ENCODE results near the gene CYP2S1.
"Not testable (repeated sequence)": the region's sequence is repeated elsewhere in the genome, so short reads cannot be mapped to it uniquely, and the experiment has no call there.

CYP2S1 gene

GRCh38 chr19:41229338-41229737, 36.3 kb downstream of the CYP2S1 start:
- H3K79me2 ChIP-seq (ENCODE audit: control insufficient read depth, insufficient read depth, low read length, poor library complexity); H3K18ac ChIP-seq (ENCODE audit: low read length): not testable (repeated sequence)
- no CpG with 5 or more reads among the region's 5 CpGs for WGBS (ENCODE audit: extremely low coverage, insufficient coverage, insufficient read length)

GRCh38 chr19:41230067-41230857, 37.2 kb downstream of the CYP2S1 start:
- Histone ChIP-seq H3K79me1 (ENCODE audit: low read length) (peaks cover 14% of the 10 kb centered on the region), H3K18ac (ENCODE audit: low read length) (no peak overlapping the region), H3K36me3 (ENCODE audit: control insufficient read depth in 1 of 2, insufficient read depth in 2 of 2, low read length in 2 of 2) (peaks cover 32 to 41% of the 10 kb centered on the region in 2 experiments), H3K9me3 (ENCODE audit: insufficient read depth, low read depth, low read length) (peaks cover 6% of the 10 kb centered on the region), H3K14ac (ENCODE audit: low read length) (no peak overlapping the region), H3K4me1 (ENCODE audit: control insufficient read depth in 1 of 2, insufficient read depth in 2 of 2, low read length in 2 of 2) (peaks cover 8 to 11% of the 10 kb centered on the region in 2 experiments), H3K79me2 (ENCODE audit: control insufficient read depth, insufficient read depth, low read length, poor library complexity) (peaks cover 5% of the 10 kb centered on the region), H3K4me3 (ENCODE audit: low read depth, low read length) (peak overlapping the region; percentile 21), H2AK5ac (ENCODE audit: low read length) (no peak overlapping the region), H3K4me2 (ENCODE audit: low read length) (no peak overlapping the region), H2AFZ (ENCODE audit: insufficient read depth, low read length, poor library complexity) (no peak overlapping the region), H3K23ac (ENCODE audit: low read length) (no peak overlapping the region), H3K4ac (ENCODE audit: low read depth, low read length) (no peak overlapping the region), H4K12ac (ENCODE audit: low read depth, low read length) (no peak overlapping the region), H2BK12ac (ENCODE audit: low read length) (no peak overlapping the region), H3K27ac (ENCODE audit: low read depth, low read length) (no peak overlapping the region), H4K8ac (ENCODE audit: low read depth, low read length) (no peak overlapping the region), H2BK120ac (ENCODE audit: insufficient read depth, low read length, poor library complexity) (no peak overlapping the region), H3K27me3 (ENCODE audit: insufficient read depth, low read length) (no peaks in the 10 kb centered on the region), H2BK5ac (ENCODE audit: low read depth, low read length, poor library complexity) (no peak overlapping the region), H4K91ac (ENCODE audit: low read depth, low read length) (no peak overlapping the region), H3K9ac (ENCODE audit: low read length) (no peak overlapping the region)
- no peak for DNase-seq
- WGBS (ENCODE audit: extremely low coverage, insufficient coverage, insufficient read length) = no CpG with 5 or more reads among the region's 3 CpGs

More at GRCh38 chr19:41229338-41229737, 36.3 kb downstream of the CYP2S1 start:
- H2AK5ac ChIP-seq (ENCODE audit: low read length); DNase-seq; H3K4ac ChIP-seq (ENCODE audit: low read depth, low read length); H3K14ac ChIP-seq (ENCODE audit: low read length); H2BK5ac ChIP-seq (ENCODE audit: low read depth, low read length, poor library complexity); H3K4me3 ChIP-seq (ENCODE audit: low read depth, low read length); H3K9ac ChIP-seq (ENCODE audit: low read length); H3K4me2 ChIP-seq (ENCODE audit: low read length); H4K91ac ChIP-seq (ENCODE audit: low read depth, low read length); H2AFZ ChIP-seq (ENCODE audit: insufficient read depth, low read length, poor library complexity); H2BK120ac ChIP-seq (ENCODE audit: insufficient read depth, low read length, poor library complexity); H3K27ac ChIP-seq (ENCODE audit: low read depth, low read length); H3K27me3 ChIP-seq (ENCODE audit: insufficient read depth, low read length); H4K8ac ChIP-seq (ENCODE audit: low read depth, low read length); H3K9me3 ChIP-seq (ENCODE audit: insufficient read depth, low read depth, low read length); H3K23ac ChIP-seq (ENCODE audit: low read length); H2BK12ac ChIP-seq (ENCODE audit: low read length); H4K12ac ChIP-seq (ENCODE audit: low read depth, low read length): not testable (repeated sequence)
- Histone ChIP-seq H3K79me1 (ENCODE audit: low read length) (peaks cover 18% of the 10 kb centered on the region), H3K4me1 (ENCODE audit: control insufficient read depth in 1 of 2, insufficient read depth in 2 of 2, low read length in 2 of 2) (peaks cover 11 to 18% of the 10 kb centered on the region in 2 experiments), H3K36me3 (ENCODE audit: control insufficient read depth in 1 of 2, insufficient read depth in 2 of 2, low read length in 2 of 2) (peaks cover 30 to 40% of the 10 kb centered on the region in 2 experiments)

GRCh38 chr19:41232686-41233085, 39.7 kb downstream of the CYP2S1 start:
- WGBS (ENCODE audit: extremely low coverage, insufficient coverage, insufficient read length) = no CpG with 5 or more reads among the region's 8 CpGs
- Histone ChIP-seq H3K23ac (ENCODE audit: low read length) (no peak overlapping the region), H3K18ac (ENCODE audit: low read length) (no peak overlapping the region), H3K4ac (ENCODE audit: low read depth, low read length) (no peak overlapping the region), H3K4me1 (ENCODE audit: control insufficient read depth in 1 of 2, insufficient read depth in 2 of 2, low read length in 2 of 2) (no peaks in the 10 kb centered on the region), H4K91ac (ENCODE audit: low read depth, low read length) (no peak overlapping the region), H2AK5ac (ENCODE audit: low read length) (no peak overlapping the region), H3K79me1 (ENCODE audit: low read length) (no peaks in the 10 kb centered on the region), H3K4me3 (ENCODE audit: low read depth, low read length) (no peak overlapping the region), H2AFZ (ENCODE audit: insufficient read depth, low read length, poor library complexity) (no peak overlapping the region), H3K9me3 (ENCODE audit: insufficient read depth, low read depth, low read length) (peaks cover 6% of the 10 kb centered on the region), H4K8ac (ENCODE audit: low read depth, low read length) (no peak overlapping the region), H3K27me3 (ENCODE audit: insufficient read depth, low read length) (no peaks in the 10 kb centered on the region), H3K9ac (ENCODE audit: low read length) (no peak overlapping the region), H2BK12ac (ENCODE audit: low read length) (no peak overlapping the region), H4K12ac (ENCODE audit: low read depth, low read length) (no peak overlapping the region), H2BK5ac (ENCODE audit: low read depth, low read length, poor library complexity) (no peak overlapping the region), H3K4me2 (ENCODE audit: low read length) (no peak overlapping the region), H3K14ac (ENCODE audit: low read length) (no peak overlapping the region), H3K36me3 (ENCODE audit: control insufficient read depth in 1 of 2, insufficient read depth in 2 of 2, low read length in 2 of 2) (peaks cover 35 to 47% of the 10 kb centered on the region in 2 experiments), H3K27ac (ENCODE audit: low read depth, low read length) (no peak overlapping the region), H3K79me2 (ENCODE audit: control insufficient read depth, insufficient read depth, low read length, poor library complexity) (no peaks in the 10 kb centered on the region), H2BK120ac (ENCODE audit: insufficient read depth, low read length, poor library complexity) (no peak overlapping the region)
- DNase-seq = no peak

GRCh38 chr19:41233748-41234240, 40.8 kb downstream of the CYP2S1 start:
- Histone ChIP-seq H3K23ac (ENCODE audit: low read length) (no peak overlapping the region), H3K18ac (ENCODE audit: low read length) (no peak overlapping the region), H3K14ac (ENCODE audit: low read length) (no peak overlapping the region), H2BK120ac (ENCODE audit: insufficient read depth, low read length, poor library complexity) (no peak overlapping the region), H2AFZ (ENCODE audit: insufficient read depth, low read length, poor library complexity) (no peak overlapping the region), H3K4me1 (ENCODE audit: control insufficient read depth in 1 of 2, insufficient read depth in 2 of 2, low read length in 2 of 2) (no peaks in the 10 kb centered on the region), H3K9ac (ENCODE audit: low read length) (peak overlapping the region; percentile 12), H2BK5ac (ENCODE audit: low read depth, low read length, poor library complexity) (no peak overlapping the region), H2AK5ac (ENCODE audit: low read length) (no peak overlapping the region), H3K9me3 (ENCODE audit: insufficient read depth, low read depth, low read length) (peaks cover 6% of the 10 kb centered on the region), H3K4me2 (ENCODE audit: low read length) (no peak overlapping the region), H3K79me1 (ENCODE audit: low read length) (no peaks in the 10 kb centered on the region), H3K79me2 (ENCODE audit: control insufficient read depth, insufficient read depth, low read length, poor library complexity) (no peaks in the 10 kb centered on the region), H3K27me3 (ENCODE audit: insufficient read depth, low read length) (no peaks in the 10 kb centered on the region), H2BK12ac (ENCODE audit: low read length) (no peak overlapping the region), H3K4me3 (ENCODE audit: low read depth, low read length) (no peak overlapping the region), H3K4ac (ENCODE audit: low read depth, low read length) (no peak overlapping the region), H4K12ac (ENCODE audit: low read depth, low read length) (no peak overlapping the region), H3K36me3 (ENCODE audit: control insufficient read depth in 1 of 2, insufficient read depth in 2 of 2, low read length in 2 of 2) (peaks cover 43 to 53% of the 10 kb centered on the region in 2 experiments), H3K27ac (ENCODE audit: low read depth, low read length) (no peak overlapping the region), H4K91ac (ENCODE audit: low read depth, low read length) (no peak overlapping the region), H4K8ac (ENCODE audit: low read depth, low read length) (no peak overlapping the region)
- peak in 1 of 2 donors; percentile 7 for DNase-seq
- WGBS (ENCODE audit: extremely low coverage, insufficient coverage, insufficient read length) = no CpG with 5 or more reads among the region's 4 CpGs

Data from trophoblast cell (in vitro differentiated cells and primary cell).